GM12878 (cell line): ENCODE results near the gene NIN. TPM values are rescaled to one million over a fixed set of nuclear protein-coding genes. Genes with fewer than 3 reads are reported as not detected.

Source experiments
- ATF2 ChIP-seq: IDR thresholded peaks from 2 replicates; pipeline ENCODE4 v1.6.1; 2012; ENCODE audit warnings: low read length, inconsistent platforms
- CEBPB ChIP-seq, 2 experiments: fragments of 150-350 bp in 1 of 2; IDR thresholded peaks; 2 replicates each; pipeline ENCODE4 v1.6.1; 2012 to 2014; ENCODE audit warnings: low read depth in 2 of 2, low read length in 2 of 2, borderline replicate concordance in 1 of 2, inconsistent platforms in 1 of 2
- ESRRA ChIP-seq: IDR thresholded peaks from 2 replicates; pipeline ENCODE4 v1.6.1; 2012; ENCODE audit warnings: mild to moderate bottlenecking, low read length, improper control_type of control experiment
- FOXK2 ChIP-seq: fragments of 450-650 bp; IDR thresholded peaks from 2 replicates; pipeline ENCODE4 v1.6.1; 2017; ENCODE audit warnings: mild to moderate bottlenecking, moderate library complexity
- HDAC6 ChIP-seq: fragments of 200-600 bp; sonication (generic); IDR thresholded peaks from one replicate; pipeline ENCODE4 v1.8.0; 2017; ENCODE audit warnings: antibody characterized with exemption; ENCODE audit not compliant: unreplicated experiment
- LARP7 ChIP-seq: fragments of 450-650 bp; IDR thresholded peaks from 2 replicates; pipeline ENCODE4 v1.6.1; 2017; ENCODE audit warnings: mild to moderate bottlenecking
- MYB ChIP-seq: fragments of 150-350 bp; IDR thresholded peaks from 2 replicates; pipeline ENCODE4 v1.6.1; 2014; ENCODE audit warnings: mild to moderate bottlenecking, low read depth, low read length, borderline replicate concordance
- SREBF2 ChIP-seq: IDR thresholded peaks from 2 replicates; pipeline ENCODE4 v1.6.1; 2012; ENCODE audit warnings: mild to moderate bottlenecking, low read length
- YY1 ChIP-seq: IDR thresholded peaks from 2 replicates; pipeline ENCODE4 v1.6.1; 2011; ENCODE audit warnings: low read depth, mild to moderate bottlenecking, low read length
- polyA plus RNA-seq, 11 experiments: library from polyadenylated mRNA; depleted of rRNA in 4 of 11; unstranded in 6 of 11; stranded (reverse) in 5 of 11; fragments of >200 nt; fragmentation: Nextera tagmentation in 4 of 11; fragmentation: Illumina TruSeq in 1 of 11; extraction: Ambion mirVana in 4 of 11; extraction: Trizol in 1 of 11; gene quantifications; 1 replicate in 1 of 11; 2 replicates in 10 of 11; pipeline versions ENCODE4 v1.2.1 to v1.2.3, GENCODE V29; 2011 to 2016; ENCODE audit warnings: inconsistent platforms in 2 of 11, missing spikeins in 2 of 11, low read depth in 1 of 11
- total RNA-seq, 4 experiments: library from RNA; depleted of rRNA in 3 of 4; stranded (reverse); fragments of >200 nt in 3 of 4; fragmentation: Illumina TruSeq in 1 of 4; extraction: Trizol in 1 of 4; gene quantifications; 2 replicates each; pipeline versions ENCODE4 v1.2.1 to v1.2.3, GENCODE V29; 2013 to 2021
- TF ChIP-seq, protein P1 (sequence below): IDR thresholded peaks from 2 replicates; pipeline ENCODE4 v1.6.1; 2011; ENCODE audit warnings: borderline replicate concordance, low read depth, mild to moderate bottlenecking, moderate library complexity, mixed read lengths, low read length; ENCODE audit not compliant: insufficient read depth; ENCODE audit errors: extremely low read length

NIN gene
- total and polyA plus RNA-seq, 10 of the 15 experiments (the other 5 are each of a cell fraction or from before 2014, with no cell fraction given): 16.2 to 135 (median 70.3) TPM

- TF ChIP-seq LARP7 (no peak), MYB (no peak), FOXK2 (no peak), YY1 (no peak; the same call in 1 of the 2 replicates), ATF2 (peak; percentile 97), ESRRA (no peak), HDAC6 (no peak), CEBPB (IDR thresholded peaks at IDR 0.05; ENCODE audit: borderline replicate concordance in 1 of 2, low read depth in 2 of 2, low read length in 2 of 2) (no peak), SREBF2 (no peak)
- TF ChIP-seq, protein P1, sequence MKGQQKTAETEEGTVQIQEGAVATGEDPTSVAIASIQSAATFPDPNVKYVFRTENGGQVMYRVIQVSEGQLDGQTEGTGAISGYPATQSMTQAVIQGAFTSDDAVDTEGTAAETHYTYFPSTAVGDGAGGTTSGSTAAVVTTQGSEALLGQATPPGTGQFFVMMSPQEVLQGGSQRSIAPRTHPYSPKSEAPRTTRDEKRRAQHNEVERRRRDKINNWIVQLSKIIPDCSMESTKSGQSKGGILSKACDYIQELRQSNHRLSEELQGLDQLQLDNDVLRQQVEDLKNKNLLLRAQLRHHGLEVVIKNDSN: no peak
These were observed 68.7 kb downstream of the NIN start (continued) for GRCh38 chr14:50762001-50762930.
